ENCODE data around the gene LENG1.

DNA sequence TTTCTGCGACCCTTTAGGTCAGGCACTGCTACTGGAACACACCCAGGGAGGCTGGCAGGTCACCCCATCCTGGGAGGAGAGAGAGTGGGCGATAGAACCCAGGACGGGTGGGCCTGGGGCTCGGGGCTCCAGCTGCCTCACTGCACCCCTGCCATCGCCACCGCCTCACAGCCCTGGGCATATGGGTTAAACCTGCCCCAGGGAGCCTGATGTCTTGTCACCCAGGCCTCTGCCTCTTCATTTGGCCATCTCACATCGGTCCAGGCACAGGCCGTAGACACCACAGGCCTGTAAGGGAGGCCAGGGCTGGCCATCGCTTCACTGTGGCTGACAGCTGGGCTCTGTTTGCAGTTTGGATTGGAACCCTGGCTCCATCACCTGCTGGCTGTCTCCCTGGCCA, 33.8 kb downstream of the LENG1 start:
- TF ChIP-seq, protein P1, sequence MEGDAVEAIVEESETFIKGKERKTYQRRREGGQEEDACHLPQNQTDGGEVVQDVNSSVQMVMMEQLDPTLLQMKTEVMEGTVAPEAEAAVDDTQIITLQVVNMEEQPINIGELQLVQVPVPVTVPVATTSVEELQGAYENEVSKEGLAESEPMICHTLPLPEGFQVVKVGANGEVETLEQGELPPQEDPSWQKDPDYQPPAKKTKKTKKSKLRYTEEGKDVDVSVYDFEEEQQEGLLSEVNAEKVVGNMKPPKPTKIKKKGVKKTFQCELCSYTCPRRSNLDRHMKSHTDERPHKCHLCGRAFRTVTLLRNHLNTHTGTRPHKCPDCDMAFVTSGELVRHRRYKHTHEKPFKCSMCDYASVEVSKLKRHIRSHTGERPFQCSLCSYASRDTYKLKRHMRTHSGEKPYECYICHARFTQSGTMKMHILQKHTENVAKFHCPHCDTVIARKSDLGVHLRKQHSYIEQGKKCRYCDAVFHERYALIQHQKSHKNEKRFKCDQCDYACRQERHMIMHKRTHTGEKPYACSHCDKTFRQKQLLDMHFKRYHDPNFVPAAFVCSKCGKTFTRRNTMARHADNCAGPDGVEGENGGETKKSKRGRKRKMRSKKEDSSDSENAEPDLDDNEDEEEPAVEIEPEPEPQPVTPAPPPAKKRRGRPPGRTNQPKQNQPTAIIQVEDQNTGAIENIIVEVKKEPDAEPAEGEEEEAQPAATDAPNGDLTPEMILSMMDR (IDR thresholded peaks at IDR 0.05) = no peak
- no peak for TF ChIP-seq EZH2 (IDR thresholded peaks at IDR 0.05)
- no peak for TF ChIP-seq EZH2phosphoT487 (IDR thresholded peaks at IDR 0.05)
